Tibial artery (tissue), 4 donors: ENCODE measurements around the gene CDKN2B-AS1.

Experiments
- DNase-seq, 2 donors: peaks; one replicate each; pipeline ENCODE4 v3.0.0-alpha.2; 2019
- H3K27ac ChIP-seq, 2 donors: fragments of 200-600 bp; sonication (generic) in 1 of 2; 1 replicate in 1 of 2; 2 replicates in 1 of 2; pipeline ENCODE4 v1.5.1; 2018 to 2019; ENCODE audit warnings: mild to moderate bottlenecking in 1 of 2
- H3K27me3 ChIP-seq, 2 donors: fragments of 200-600 bp; sonication (generic) in 1 of 2; one replicate each; pipeline versions ENCODE4 v1.5.1 to v1.6.0; 2016 to 2019
- H3K36me3 ChIP-seq, 3 donors: fragments of 200-600 bp; sonication (generic) in 2 of 3; one replicate each; pipeline ENCODE4 v1.5.1; 2016 to 2019; ENCODE audit warnings: mild to moderate bottlenecking in 2 of 3
- H3K4me1 ChIP-seq, 4 donors: fragments of 200-600 bp; sonication (generic) in 2 of 4; 1 replicate in 3 of 4; 2 replicates in 1 of 4; pipeline ENCODE4 v1.5.1; 2016 to 2019
- H3K4me3 ChIP-seq, 2 donors: fragments of 200-600 bp; sonication (generic) in 1 of 2; 1 replicate in 1 of 2; 2 replicates in 1 of 2; pipeline ENCODE4 v1.5.1; 2018 to 2019; ENCODE audit warnings: mild to moderate bottlenecking in 2 of 2
- H3K9me3 ChIP-seq, 3 donors: fragments of 200-600 bp; sonication (generic) in 1 of 3; one replicate each; pipeline ENCODE4 v1.5.1; 2016 to 2019
- intact Hi-C: fragments of 100-400 bp; cut with DNase I; formaldehyde crosslinking; loops from one replicate; pipeline ENCODE4 v1.15.0; 2023; ENCODE audit warnings: low total_unique reads
- TF ChIP-seq, protein P1 (sequence below), 2 experiments: fragments of 200-600 bp in 1 of 2; fragments of 450-650 bp in 1 of 2; IDR thresholded peaks; one replicate each; pipeline ENCODE4 v1.5.1; 2017 to 2019; ENCODE audit warnings: antibody characterized with exemption in 2 of 2, mild to moderate bottlenecking in 1 of 2, moderate library complexity in 1 of 2

The CDKN2B-AS1 gene

GRCh38 chr9:22029231-22029630, 34.6 kb downstream of the CDKN2B-AS1 start:
- H3K36me3 ChIP-seq: no peaks in the 10 kb centered on the region
- no peaks in the 10 kb centered on the region for H3K9me3 ChIP-seq
- peaks cover 0 to 3% of the 10 kb centered on the region in 2 donors for H3K27me3 ChIP-seq
- intact Hi-C loops: no loop called here
- H3K4me1 ChIP-seq: no peaks in the 10 kb centered on the region
- TF ChIP-seq, protein P1, sequence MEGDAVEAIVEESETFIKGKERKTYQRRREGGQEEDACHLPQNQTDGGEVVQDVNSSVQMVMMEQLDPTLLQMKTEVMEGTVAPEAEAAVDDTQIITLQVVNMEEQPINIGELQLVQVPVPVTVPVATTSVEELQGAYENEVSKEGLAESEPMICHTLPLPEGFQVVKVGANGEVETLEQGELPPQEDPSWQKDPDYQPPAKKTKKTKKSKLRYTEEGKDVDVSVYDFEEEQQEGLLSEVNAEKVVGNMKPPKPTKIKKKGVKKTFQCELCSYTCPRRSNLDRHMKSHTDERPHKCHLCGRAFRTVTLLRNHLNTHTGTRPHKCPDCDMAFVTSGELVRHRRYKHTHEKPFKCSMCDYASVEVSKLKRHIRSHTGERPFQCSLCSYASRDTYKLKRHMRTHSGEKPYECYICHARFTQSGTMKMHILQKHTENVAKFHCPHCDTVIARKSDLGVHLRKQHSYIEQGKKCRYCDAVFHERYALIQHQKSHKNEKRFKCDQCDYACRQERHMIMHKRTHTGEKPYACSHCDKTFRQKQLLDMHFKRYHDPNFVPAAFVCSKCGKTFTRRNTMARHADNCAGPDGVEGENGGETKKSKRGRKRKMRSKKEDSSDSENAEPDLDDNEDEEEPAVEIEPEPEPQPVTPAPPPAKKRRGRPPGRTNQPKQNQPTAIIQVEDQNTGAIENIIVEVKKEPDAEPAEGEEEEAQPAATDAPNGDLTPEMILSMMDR (IDR thresholded peaks at IDR 0.05): no peak
- H3K4me3 ChIP-seq: no peak overlapping the region
- no peak overlapping the region for H3K27ac ChIP-seq
- DNase-seq: no peak

DNA sequence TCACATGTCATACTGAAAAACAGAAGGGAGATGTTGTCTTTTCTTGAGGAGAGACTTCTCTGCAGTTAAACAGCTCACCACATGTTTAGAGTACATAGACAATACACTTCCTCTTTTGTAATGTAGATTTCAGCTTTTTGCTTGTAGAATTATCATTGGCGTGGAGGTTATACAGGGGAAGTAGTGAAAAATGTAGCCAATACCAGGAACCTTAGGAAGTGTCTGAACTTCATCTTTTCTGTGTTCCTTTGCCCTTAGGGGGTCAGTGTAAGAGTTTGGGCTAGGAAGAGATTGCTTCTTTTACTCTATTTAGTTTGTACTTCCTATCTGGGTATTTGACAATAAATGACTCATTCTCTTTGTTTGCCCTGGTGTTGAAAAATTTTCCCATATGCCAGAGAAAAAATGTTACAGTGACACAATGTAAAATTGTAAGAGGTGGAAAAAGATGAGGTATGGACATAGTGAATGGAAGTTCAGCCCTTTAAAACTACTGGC, 35.6 kb downstream of the CDKN2B-AS1 start:
- no peak for DNase-seq
- no peaks in the 10 kb centered on the region for H3K4me1 ChIP-seq
- no peaks in the 10 kb centered on the region for H3K36me3 ChIP-seq
- H3K9me3 ChIP-seq: no peaks in the 10 kb centered on the region
- no peak overlapping the region for H3K4me3 ChIP-seq
- intact Hi-C loops: no loop called here
- H3K27me3 ChIP-seq: no peaks in the 10 kb centered on the region
- no peak overlapping the region for H3K27ac ChIP-seq
- TF ChIP-seq, protein P1 (IDR thresholded peaks at IDR 0.05): no peak

GRCh38 chr9:22031655-22032411, 37.2 kb downstream of the CDKN2B-AS1 start:
- Histone ChIP-seq H3K9me3 (no peaks in the 10 kb centered on the region), H3K27ac (no peak overlapping the region), H3K4me3 (no peak overlapping the region), H3K4me1 (no peaks in the 10 kb centered on the region), H3K36me3 (no peaks in the 10 kb centered on the region), H3K27me3 (no peaks in the 10 kb centered on the region)
- DNase-seq: no peak
- intact Hi-C loops: no loop called here
- TF ChIP-seq, protein P1 (IDR thresholded peaks at IDR 0.05): no peak

DNA sequence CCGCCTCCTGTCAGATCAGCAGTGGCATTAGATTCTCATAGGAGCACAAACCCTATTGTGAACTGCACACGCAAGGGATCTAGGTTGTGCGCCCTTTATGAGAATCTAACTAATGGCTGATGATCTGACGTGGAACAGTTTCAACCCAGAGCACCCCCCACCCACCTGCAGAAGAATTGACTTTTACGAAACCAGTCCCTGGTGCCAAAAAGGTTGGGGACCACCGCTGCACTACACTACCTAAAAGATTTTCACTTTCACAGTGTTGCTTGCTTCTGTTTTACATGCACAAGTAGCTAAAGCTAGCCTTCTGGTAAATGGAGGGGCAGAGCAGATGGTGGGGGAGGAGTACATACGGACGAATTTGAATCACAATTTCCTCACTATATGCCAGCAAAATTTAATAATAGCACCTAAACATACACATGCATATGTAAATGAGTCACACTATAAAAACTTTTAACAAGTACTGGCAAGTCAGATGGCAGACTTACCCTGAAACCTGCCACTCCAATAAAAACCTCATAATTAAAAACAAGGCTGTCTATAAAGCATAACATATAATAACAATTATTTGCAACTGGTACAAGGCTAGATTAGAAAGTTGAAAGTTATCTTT, 38.5 kb downstream of the CDKN2B-AS1 start:
- intact Hi-C loops: no loop called here
- H3K27ac ChIP-seq: no peak overlapping the region
- DNase-seq: no peak
- H3K9me3 ChIP-seq: no peaks in the 10 kb centered on the region
- H3K4me3 ChIP-seq: no peak overlapping the region
- H3K27me3 ChIP-seq: no peaks in the 10 kb centered on the region
- H3K36me3 ChIP-seq: no peaks in the 10 kb centered on the region
- H3K4me1 ChIP-seq: no peaks in the 10 kb centered on the region
- TF ChIP-seq, protein P1 (IDR thresholded peaks at IDR 0.05): no peak

DNA sequence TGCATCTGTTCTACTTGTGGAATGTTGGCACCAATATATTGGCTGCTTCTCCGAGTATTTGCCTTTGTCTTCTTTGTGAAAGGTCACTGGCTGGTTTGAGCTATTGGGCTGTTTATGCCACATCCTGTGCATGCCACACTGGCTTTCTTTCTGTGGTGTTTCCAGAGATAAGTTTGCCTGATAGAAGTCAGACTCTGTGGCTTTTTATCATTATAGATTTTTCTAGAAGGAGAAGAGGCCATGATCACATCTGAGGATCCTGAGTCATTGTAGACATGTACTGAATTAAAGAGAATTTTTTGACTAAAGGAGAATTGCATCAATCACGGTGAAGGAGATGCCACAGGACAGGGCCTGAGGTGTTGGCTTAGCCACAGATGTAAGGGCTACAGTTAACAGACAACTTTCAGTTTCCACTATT, 41.0 kb downstream of the CDKN2B-AS1 start:
- no peaks in the 10 kb centered on the region for H3K27me3 ChIP-seq
- no peaks in the 10 kb centered on the region for H3K9me3 ChIP-seq
- intact Hi-C loops: no loop called here
- H3K27ac ChIP-seq: no peak overlapping the region
- TF ChIP-seq, protein P1 (IDR thresholded peaks at IDR 0.05): no peak
- no peaks in the 10 kb centered on the region for H3K36me3 ChIP-seq
- no peaks in the 10 kb centered on the region for H3K4me1 ChIP-seq
- no peak for DNase-seq
- H3K4me3 ChIP-seq: no peak overlapping the region
